ENCODE measurements around the gene TAT. TPM values are rescaled to one million over a fixed set of nuclear protein-coding genes. Genes with fewer than 3 reads are reported as not detected.

TAT gene
- polyA plus RNA-seq, 1 of the 3 experiments (the other 2 are of a cell fraction): not detected

- TF ChIP-seq SIN3A (IDR thresholded peaks at IDR 0.05; ENCODE audit: borderline replicate concordance, low read depth, low read length) (no peak), TCF12 (IDR thresholded peaks at IDR 0.05) (no peak), FOSL2 (IDR thresholded peaks at IDR 0.05; ENCODE audit: borderline replicate concordance, low read depth) (no peak), SMC3 (IDR thresholded peaks at IDR 0.05; ENCODE audit: low read depth, low read length) (no peak)
Measured at GRCh38 chr16:71572497-71573116, 4.3 kb downstream of the TAT start (continued).

GRCh38 chr16:71570144-71570543 lies 6.7 kb downstream of the TAT start:
- WGBS (ENCODE audit: low lambda C conversion rate): 66% methylated on average over 8 of the region's 8 CpGs
- TF ChIP-seq GATA2 (CRISPR knock-in tag; IDR thresholded peaks at IDR 0.05) (no peak), MAX (IDR thresholded peaks at IDR 0.05; ENCODE audit: low read depth) (no peak), NRF1 (IDR thresholded peaks at IDR 0.05; ENCODE audit: low read depth, low read length) (no peak), POLR2AphosphoS5 (IDR thresholded peaks at IDR 0.05; ENCODE audit: low read depth, low read length) (no peak), RXRA (IDR thresholded peaks at IDR 0.05; ENCODE audit: borderline replicate concordance, low read depth) (no peak), CTCF (IDR thresholded peaks at IDR 0.05) (no peak)
- ChIA-PET CTCF (interaction anchor here (1.8 kb wide), 1 partner anchor 41 kb away, joined by 12 read pairs; no protein-coding TSS in a partner anchor), POLR2A (no interaction called here)
- Histone ChIP-seq H3K9ac (no peak overlapping the region), H3K9me2 (no peaks in the 10 kb centered on the region), H4K20me1 (ENCODE audit: insufficient read depth) (no peaks in the 10 kb centered on the region), H3F3A (replicated peaks; ENCODE audit: insufficient read depth) (peaks cover 5% of the 10 kb centered on the region), H3K79me2 (ENCODE audit: insufficient read depth) (no peaks in the 10 kb centered on the region), H3K4me2 (no peak overlapping the region), H3K36me3 (replicated peaks in 1 of 2; ENCODE audit: control insufficient read depth in 1 of 2, insufficient read depth in 2 of 2, low read length in 1 of 2) (no peaks in the 10 kb centered on the region), H3K4me3 (ENCODE audit: low read depth in 2 of 2, low read length in 1 of 2) (no peak overlapping the region), H3K27ac (ENCODE audit: low read depth in 2 of 2, low read length in 1 of 2) (no peak overlapping the region), H2AFZ (ENCODE audit: low read depth) (no peak overlapping the region), H3K27me3 (ENCODE audit: insufficient read depth) (peaks cover 14% of the 10 kb centered on the region; the same call in 1 of the 2 replicates), H3K9me3 (no peaks in the 10 kb centered on the region), H3K4me1 (ENCODE audit: control insufficient read depth in 1 of 2, insufficient read depth in 2 of 2, low read depth in 1 of 2, low read length in 1 of 2) (no peaks in the 10 kb centered on the region)
- no peak for DNase-seq

GRCh38 chr16:71569621-71570020 lies 7.3 kb downstream of the TAT start:
- CTCF ChIA-PET: interaction anchor here (1.8 kb wide), 1 partner anchor 42 kb away, joined by 12 read pairs; no protein-coding TSS in a partner anchor
- H3F3A ChIP-seq (replicated peaks; ENCODE audit: insufficient read depth): peaks cover 7% of the 10 kb centered on the region
- POLR2A ChIA-PET: no interaction called here
- no peak overlapping the region for H3K4me2 ChIP-seq
- no peak for DNase-seq
- no peaks in the 10 kb centered on the region for H3K36me3 ChIP-seq (replicated peaks in 1 of 2; ENCODE audit: control insufficient read depth in 1 of 2, insufficient read depth in 2 of 2, low read length in 1 of 2)
- no peaks in the 10 kb centered on the region for H3K79me2 ChIP-seq (ENCODE audit: insufficient read depth)
- H3K4me1 ChIP-seq (ENCODE audit: control insufficient read depth in 1 of 2, insufficient read depth in 2 of 2, low read depth in 1 of 2, low read length in 1 of 2): no peaks in the 10 kb centered on the region
- H3K9me3 ChIP-seq: no peaks in the 10 kb centered on the region
- peaks cover 14% of the 10 kb centered on the region; the same call in 1 of the 2 replicates for H3K27me3 ChIP-seq (ENCODE audit: insufficient read depth)
- H3K9me2 ChIP-seq: no peaks in the 10 kb centered on the region
- H3K9ac ChIP-seq: no peak overlapping the region
- no peaks in the 10 kb centered on the region for H4K20me1 ChIP-seq (ENCODE audit: insufficient read depth)
- H3K27ac ChIP-seq (ENCODE audit: low read depth in 2 of 2, low read length in 1 of 2): no peak overlapping the region
- WGBS (ENCODE audit: low lambda C conversion rate): 53% methylated on average over 4 of the region's 4 CpGs
- H2AFZ ChIP-seq (ENCODE audit: low read depth): no peak overlapping the region
- no peak overlapping the region for H3K4me3 ChIP-seq (ENCODE audit: low read depth in 2 of 2, low read length in 1 of 2)
- TF ChIP-seq ZBTB33 (IDR thresholded peaks at IDR 0.05; ENCODE audit: borderline replicate concordance, low read depth) (no peak), USF1 (IDR thresholded peaks at IDR 0.05; ENCODE audit: borderline replicate concordance, low read depth) (no peak), CHD2 (IDR thresholded peaks at IDR 0.05; ENCODE audit: low read length, partially characterized antibody) (no peak), TEAD4 (IDR thresholded peaks at IDR 0.05; ENCODE audit: borderline replicate concordance, insufficient read depth) (no peak), EP300 (IDR thresholded peaks at IDR 0.05; ENCODE audit: borderline replicate concordance in 1 of 2, low read depth in 1 of 2, low read length in 1 of 2) (no peak), FOXJ3 (CRISPR knock-in tag; IDR thresholded peaks at IDR 0.05) (no peak), RXRA (IDR thresholded peaks at IDR 0.05; ENCODE audit: borderline replicate concordance, low read depth) (no peak), MAX (IDR thresholded peaks at IDR 0.05; ENCODE audit: low read depth) (no peak), FOXM1 (IDR thresholded peaks at IDR 0.05; ENCODE audit: low read depth) (no peak)
